DOHH2 (cell line): Measurements from ENCODE around the gene MEGF11.

ENCODE experiments used
- H3F3A ChIP-seq: fragments of 200-600 bp; sonication (generic), shearing (Covaris generic); 2 replicates; pipeline ENCODE4 v1.6.0; 2016; ENCODE audit warnings: antibody characterized with exemption, mild to moderate bottlenecking; ENCODE audit not compliant: control insufficient read depth, insufficient read depth
- H3K27ac ChIP-seq: fragments of 200-600 bp; sonication (generic); 2 replicates; pipeline ENCODE4 v1.5.1; 2014; ENCODE audit warnings: low read depth, mild to moderate bottlenecking, low read length, moderate library complexity
- H3K27me3 ChIP-seq: fragments of 200-600 bp; sonication (generic); 2 replicates; pipeline ENCODE4 v1.6.1; 2014; ENCODE audit warnings: mild to moderate bottlenecking, low read length, mixed read lengths; ENCODE audit not compliant: control insufficient read depth
- H3K36me3 ChIP-seq: fragments of 200-600 bp; sonication (generic); 2 replicates; pipeline ENCODE4 v1.6.1; 2014; ENCODE audit warnings: mild to moderate bottlenecking, low read length, moderate library complexity, mixed read lengths; ENCODE audit not compliant: control insufficient read depth
- H3K4me1 ChIP-seq: fragments of 200-600 bp; sonication (generic); 2 replicates; pipeline ENCODE4 v1.6.1; 2014; ENCODE audit warnings: mild to moderate bottlenecking, low read length, mixed read lengths; ENCODE audit not compliant: control insufficient read depth
- H3K4me2 ChIP-seq: fragments of 200-600 bp; sonication (generic); 2 replicates; pipeline ENCODE4 v1.6.0; 2014; ENCODE audit warnings: mild to moderate bottlenecking, low read length, moderate library complexity
- H3K4me3 ChIP-seq: fragments of 200-600 bp; sonication (generic); 2 replicates; pipeline ENCODE4 v1.5.1; 2014; ENCODE audit warnings: mild to moderate bottlenecking, low read length, mixed read lengths
- H3K79me2 ChIP-seq: fragments of 200-600 bp; sonication (generic); 2 replicates; pipeline ENCODE4 v1.6.1; 2014; ENCODE audit warnings: mild to moderate bottlenecking, low read length, mixed read lengths; ENCODE audit not compliant: control insufficient read depth
- H3K9me2 ChIP-seq: fragments of 200-600 bp; sonication (generic); replicated peaks from 2 replicates; pipeline ENCODE4 v1.6.1; 2014; ENCODE audit warnings: mild to moderate bottlenecking, low read length, mixed read lengths; ENCODE audit not compliant: control insufficient read depth
- H3K9me3 ChIP-seq: fragments of 200-600 bp; sonication (generic); 2 replicates; pipeline ENCODE4 v1.6.1; 2014; ENCODE audit warnings: antibody characterized with exemption, low read length, mixed read lengths; ENCODE audit not compliant: control insufficient read depth, insufficient read depth
- H4K20me1 ChIP-seq: fragments of 200-600 bp; sonication (generic); 2 replicates; pipeline ENCODE4 v1.6.0; 2014; ENCODE audit warnings: low read depth, mild to moderate bottlenecking, antibody characterized with exemption, low read length, moderate library complexity; ENCODE audit not compliant: control insufficient read depth, insufficient read depth
- EZH2phosphoT487 ChIP-seq: fragments of 200-600 bp; sonication (generic); IDR thresholded peaks from 2 replicates; pipeline ENCODE4 v1.6.1; 2017; ENCODE audit warnings: borderline replicate concordance, mild to moderate bottlenecking, antibody characterized with exemption, low read length, moderate library complexity, mixed read lengths
- TF ChIP-seq, protein P1 (sequence below): fragments of 200-600 bp; sonication (generic); IDR thresholded peaks from one replicate; pipeline ENCODE4 v1.5.1; 2014; ENCODE audit warnings: antibody characterized with exemption, mild to moderate bottlenecking, low read depth, low read length; ENCODE audit not compliant: poor library complexity, severe bottlenecking

The MEGF11 gene

DNA sequence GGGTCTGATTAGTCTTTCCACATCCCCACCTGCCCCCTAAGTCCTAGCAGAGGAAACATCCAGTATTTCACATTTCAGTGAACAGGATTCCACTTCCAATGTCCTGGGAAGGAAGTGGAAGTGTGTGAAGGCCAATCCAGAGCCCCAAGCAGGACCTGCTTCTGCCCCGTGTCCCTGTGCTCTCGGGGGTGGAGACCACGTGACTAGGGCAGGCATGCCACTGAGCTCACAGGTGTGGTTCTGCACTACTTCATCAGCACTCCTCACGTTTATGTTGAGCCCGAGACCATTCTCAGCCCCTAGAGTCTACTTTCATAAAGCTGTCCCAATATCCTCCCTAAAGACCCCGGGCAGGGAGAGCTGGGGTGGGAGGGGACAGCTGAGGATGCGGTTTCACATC is 299.9 kb downstream of the MEGF11 start:
- H3K27ac ChIP-seq: no peak overlapping the region
- no peaks in the 10 kb centered on the region for H3K79me2 ChIP-seq
- no peak overlapping the region for H3K4me3 ChIP-seq
- H3K4me1 ChIP-seq: peaks cover 32% of the 10 kb centered on the region
- no peak overlapping the region for H3K4me2 ChIP-seq
- TF ChIP-seq, protein P1, sequence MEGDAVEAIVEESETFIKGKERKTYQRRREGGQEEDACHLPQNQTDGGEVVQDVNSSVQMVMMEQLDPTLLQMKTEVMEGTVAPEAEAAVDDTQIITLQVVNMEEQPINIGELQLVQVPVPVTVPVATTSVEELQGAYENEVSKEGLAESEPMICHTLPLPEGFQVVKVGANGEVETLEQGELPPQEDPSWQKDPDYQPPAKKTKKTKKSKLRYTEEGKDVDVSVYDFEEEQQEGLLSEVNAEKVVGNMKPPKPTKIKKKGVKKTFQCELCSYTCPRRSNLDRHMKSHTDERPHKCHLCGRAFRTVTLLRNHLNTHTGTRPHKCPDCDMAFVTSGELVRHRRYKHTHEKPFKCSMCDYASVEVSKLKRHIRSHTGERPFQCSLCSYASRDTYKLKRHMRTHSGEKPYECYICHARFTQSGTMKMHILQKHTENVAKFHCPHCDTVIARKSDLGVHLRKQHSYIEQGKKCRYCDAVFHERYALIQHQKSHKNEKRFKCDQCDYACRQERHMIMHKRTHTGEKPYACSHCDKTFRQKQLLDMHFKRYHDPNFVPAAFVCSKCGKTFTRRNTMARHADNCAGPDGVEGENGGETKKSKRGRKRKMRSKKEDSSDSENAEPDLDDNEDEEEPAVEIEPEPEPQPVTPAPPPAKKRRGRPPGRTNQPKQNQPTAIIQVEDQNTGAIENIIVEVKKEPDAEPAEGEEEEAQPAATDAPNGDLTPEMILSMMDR: no peak
- TF ChIP-seq EZH2phosphoT487: no peak
- H3K36me3 ChIP-seq: peaks cover 52% of the 10 kb centered on the region
- no peaks in the 10 kb centered on the region for H3K9me3 ChIP-seq
- no peaks in the 10 kb centered on the region for H4K20me1 ChIP-seq
- no peaks in the 10 kb centered on the region for H3K27me3 ChIP-seq
- H3K9me2 ChIP-seq: no peaks in the 10 kb centered on the region
- no peaks in the 10 kb centered on the region for H3F3A ChIP-seq

DNA sequence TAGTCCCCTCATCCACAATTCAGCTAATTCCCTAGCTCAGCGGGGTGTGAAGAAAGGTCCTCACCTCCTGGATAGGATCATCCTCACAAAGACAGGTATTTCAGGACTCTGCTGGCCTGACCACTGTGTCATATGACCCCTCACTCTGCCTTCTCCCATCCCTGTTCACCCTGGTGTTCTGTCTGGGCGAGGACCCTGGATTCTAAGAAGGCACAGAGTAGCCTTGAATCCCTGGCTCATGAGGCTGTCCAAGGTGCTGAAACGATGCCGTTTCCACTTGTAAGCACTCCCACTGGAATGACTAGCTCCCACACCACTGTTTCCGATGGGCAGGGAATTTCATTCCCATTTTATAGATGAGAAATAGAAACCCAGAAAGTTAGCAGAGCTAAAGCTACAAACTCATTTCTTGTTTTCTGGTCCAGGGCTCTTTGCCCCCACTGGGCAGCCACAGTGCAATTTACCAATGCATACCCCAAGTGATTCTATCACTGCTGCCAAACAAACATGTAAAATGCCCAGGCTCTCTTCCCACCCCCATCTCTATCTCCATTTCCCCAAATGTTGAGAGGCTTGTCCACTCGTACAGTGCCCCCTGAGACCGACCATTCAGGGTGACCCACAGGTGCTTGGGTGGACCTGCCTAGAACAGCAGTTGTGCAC is 301.0 kb downstream of the MEGF11 start:
- H3K36me3 ChIP-seq: peaks cover 44% of the 10 kb centered on the region
- TF ChIP-seq, protein P1: no peak
- no peak for TF ChIP-seq EZH2phosphoT487
- peaks cover 32% of the 10 kb centered on the region for H3K4me1 ChIP-seq
- no peaks in the 10 kb centered on the region for H3K79me2 ChIP-seq
- no peaks in the 10 kb centered on the region for H3K27me3 ChIP-seq
- no peak overlapping the region for H3K4me3 ChIP-seq
- no peaks in the 10 kb centered on the region for H4K20me1 ChIP-seq
- H3K27ac ChIP-seq: no peak overlapping the region
- no peaks in the 10 kb centered on the region for H3F3A ChIP-seq
- no peaks in the 10 kb centered on the region for H3K9me2 ChIP-seq
- no peak overlapping the region for H3K4me2 ChIP-seq
- no peaks in the 10 kb centered on the region for H3K9me3 ChIP-seq

DNA sequence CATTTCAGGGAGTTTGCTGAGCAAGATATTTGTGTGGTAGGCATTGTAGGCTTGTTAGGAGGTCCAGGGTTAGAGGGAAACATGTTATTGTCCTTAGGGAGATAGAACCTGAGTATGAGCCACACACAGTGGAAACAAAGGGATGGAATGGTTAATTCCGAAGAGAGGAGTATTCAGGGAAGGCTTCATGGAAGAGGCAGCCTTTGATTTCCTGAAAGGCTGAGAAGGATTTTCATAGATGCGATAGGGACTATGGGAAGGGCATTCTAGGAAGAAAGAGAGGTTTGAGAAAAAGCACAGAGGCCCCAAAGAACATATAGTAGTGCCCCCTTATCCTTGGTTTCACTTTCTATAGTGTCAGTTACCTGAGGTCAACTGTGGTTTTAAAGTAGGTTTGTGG is 302.5 kb downstream of the MEGF11 start:
- H3K9me3 ChIP-seq: no peaks in the 10 kb centered on the region
- no peaks in the 10 kb centered on the region for H3K79me2 ChIP-seq
- no peaks in the 10 kb centered on the region for H3F3A ChIP-seq
- no peak overlapping the region for H3K27ac ChIP-seq
- H3K36me3 ChIP-seq: peaks cover 30% of the 10 kb centered on the region
- H3K4me3 ChIP-seq: no peak overlapping the region
- no peaks in the 10 kb centered on the region for H3K9me2 ChIP-seq
- no peaks in the 10 kb centered on the region for H3K27me3 ChIP-seq
- H3K4me1 ChIP-seq: peaks cover 22% of the 10 kb centered on the region
- no peaks in the 10 kb centered on the region for H4K20me1 ChIP-seq
- H3K4me2 ChIP-seq: no peak overlapping the region
- TF ChIP-seq, protein P1: no peak
- TF ChIP-seq EZH2phosphoT487: no peak
